Transverse colon (tissue), 4 donors: Measurements from ENCODE around the gene NUP133.

Experiments
- CTCF ChIP-seq, 5 experiments: fragments of 200-600 bp in 3 of 5; fragments of 450-650 bp in 2 of 5; sonication (generic) in 3 of 5; IDR thresholded peaks; 1 replicate in 2 of 5; 2 replicates in 3 of 5; pipeline ENCODE4 v1.5.1; 2016 to 2017; ENCODE audit warnings: antibody characterized with exemption in 5 of 5, inconsistent platforms in 3 of 5, mild to moderate bottlenecking in 2 of 5, moderate library complexity in 1 of 5
- EP300 ChIP-seq: sonication (generic); formaldehyde crosslinking; IDR thresholded peaks from one replicate; pipeline ENCODE4 v1.6.1; 2017; ENCODE audit warnings: antibody characterized with exemption, low read depth
- POLR2AphosphoS5 ChIP-seq, 3 donors: sonication (generic); formaldehyde crosslinking; IDR thresholded peaks; one replicate each; pipeline ENCODE4 v1.6.1; 2016; ENCODE audit warnings: antibody characterized with exemption in 3 of 3

GRCh38 chr1:229557200-229557850 is 49.2 kb upstream of the NUP133 start:
- TF ChIP-seq CTCF (IDR thresholded peaks at IDR 0.05) = no peak
- no peak for TF ChIP-seq POLR2AphosphoS5 (IDR thresholded peaks at IDR 0.05)
- no peak for TF ChIP-seq EP300
